Neuronal stem cell (in vitro differentiated cells): ENCODE results near the gene ASPRV1.

Experiments
- DNase-seq: peaks from one replicate; pipeline ENCODE4 v3.0.0-alpha.2; 2013; ENCODE audit warnings: low spot score
- H2AFZ ChIP-seq: one replicate; pipeline ENCODE4 v1.6.1; 2013; ENCODE audit warnings: mild to moderate bottlenecking, low read length, inconsistent platforms
- H2AK5ac ChIP-seq: 2 replicates; pipeline ENCODE4 v1.6.1; 2013; ENCODE audit warnings: low read depth, mild to moderate bottlenecking, inconsistent platforms, low read length, moderate library complexity, mixed read lengths
- H2BK120ac ChIP-seq: 2 replicates; pipeline ENCODE4 v1.6.1; 2013; ENCODE audit warnings: low read depth, mild to moderate bottlenecking, inconsistent platforms, low read length, moderate library complexity, mixed read lengths
- H2BK12ac ChIP-seq: one replicate; pipeline ENCODE4 v1.6.1; 2013; ENCODE audit warnings: low read length, inconsistent platforms
- H2BK15ac ChIP-seq: 2 replicates; pipeline ENCODE4 v1.6.1; 2013; ENCODE audit warnings: mild to moderate bottlenecking, low read length, inconsistent platforms, mixed read lengths
- H2BK5ac ChIP-seq: one replicate; pipeline ENCODE4 v1.6.1; 2013; ENCODE audit warnings: inconsistent platforms, mild to moderate bottlenecking, low read length, moderate library complexity
- H3K14ac ChIP-seq: one replicate; pipeline ENCODE4 v1.6.1; 2013; ENCODE audit warnings: low read length, inconsistent platforms
- H3K18ac ChIP-seq: 2 replicates; pipeline ENCODE4 v1.6.1; 2013; ENCODE audit warnings: low read length, inconsistent platforms
- H3K23ac ChIP-seq: 2 replicates; pipeline ENCODE4 v1.6.1; 2013; ENCODE audit warnings: low read depth, mild to moderate bottlenecking, mixed read lengths, low read length, inconsistent platforms; ENCODE audit not compliant: poor library complexity
- H3K27ac ChIP-seq: replicated peaks from 3 replicates; pipeline ENCODE4 v1.5.1; 2013; ENCODE audit warnings: low read length, inconsistent platforms
- H3K27me3 ChIP-seq, 3 experiments: 2 replicates each; pipeline ENCODE4 v1.6.1; 2013; ENCODE audit warnings: low read length in 3 of 3, mild to moderate bottlenecking in 2 of 3, inconsistent platforms in 1 of 3, low read depth in 1 of 3, mixed read lengths in 1 of 3, moderate library complexity in 1 of 3; ENCODE audit not compliant: control insufficient read depth in 3 of 3, insufficient read depth in 3 of 3
- H3K36me3 ChIP-seq, 2 donors: replicated peaks in 1 of 2; 2 replicates each; pipeline ENCODE4 v1.6.1; 2013; ENCODE audit warnings: low read length in 2 of 2; ENCODE audit not compliant: control insufficient read depth in 2 of 2, insufficient read depth in 2 of 2
- H3K4ac ChIP-seq: 2 replicates; pipeline ENCODE4 v1.6.1; 2013; ENCODE audit warnings: inconsistent platforms, mild to moderate bottlenecking, low read length, moderate library complexity
- H3K4me1 ChIP-seq, 2 donors: 1 replicate in 1 of 2; 2 replicates in 1 of 2; pipeline ENCODE4 v1.6.1; 2013; ENCODE audit warnings: low read length in 2 of 2, low read depth in 1 of 2; ENCODE audit not compliant: control insufficient read depth in 2 of 2, insufficient read depth in 1 of 2
- H3K4me2 ChIP-seq: one replicate; pipeline ENCODE4 v1.6.1; 2013; ENCODE audit warnings: mild to moderate bottlenecking, low read length, inconsistent platforms; ENCODE audit not compliant: insufficient read depth, poor library complexity, severe bottlenecking
- H3K4me3 ChIP-seq, 2 donors: 2 replicates each; pipeline ENCODE4 v1.5.1; 2013; ENCODE audit warnings: low read length in 2 of 2, mild to moderate bottlenecking in 2 of 2, inconsistent platforms in 1 of 2, moderate library complexity in 1 of 2
- H3K79me1 ChIP-seq: one replicate; pipeline ENCODE4 v1.6.1; 2013; ENCODE audit warnings: low read depth, mild to moderate bottlenecking, inconsistent platforms, low read length, moderate library complexity
- H3K9ac ChIP-seq: one replicate; pipeline ENCODE4 v1.6.1; 2013; ENCODE audit warnings: mild to moderate bottlenecking, low read depth, low read length, inconsistent platforms; ENCODE audit not compliant: poor library complexity
- H3K9me3 ChIP-seq, 2 donors: replicated peaks in 1 of 2; 2 replicates each; pipeline versions ENCODE3 to v1.6.1; 2013; ENCODE audit warnings: low read length in 2 of 2, mild to moderate bottlenecking in 2 of 2, inconsistent platforms in 1 of 2, low read depth in 1 of 2, mixed read lengths in 1 of 2, moderate library complexity in 1 of 2; ENCODE audit not compliant: control insufficient read depth in 2 of 2, insufficient read depth in 1 of 2
- H4K8ac ChIP-seq: one replicate; pipeline ENCODE4 v1.6.1; 2013; ENCODE audit warnings: low read depth, mild to moderate bottlenecking, inconsistent platforms, low read length, moderate library complexity
- H4K91ac ChIP-seq: one replicate; pipeline ENCODE4 v1.6.1; 2013; ENCODE audit warnings: low read length, low read depth, mild to moderate bottlenecking, inconsistent platforms; ENCODE audit not compliant: poor library complexity
- WGBS, 2 donors: extraction: QIAGEN DNeasy Blood & Tissue Kit; methylation state at CpG; one replicate each; pipeline ENCODE4 v1.1.7; 2013; ENCODE audit warnings: missing lambda C conversion rate in 2 of 2, mixed read lengths in 1 of 2; ENCODE audit not compliant: insufficient read length in 2 of 2, insufficient replicate concordance in 1 of 2; ENCODE audit errors: extremely low coverage in 2 of 2; 5-methylcytosine and 5-hydroxymethylcytosine counted together

Gene ASPRV1

DNA sequence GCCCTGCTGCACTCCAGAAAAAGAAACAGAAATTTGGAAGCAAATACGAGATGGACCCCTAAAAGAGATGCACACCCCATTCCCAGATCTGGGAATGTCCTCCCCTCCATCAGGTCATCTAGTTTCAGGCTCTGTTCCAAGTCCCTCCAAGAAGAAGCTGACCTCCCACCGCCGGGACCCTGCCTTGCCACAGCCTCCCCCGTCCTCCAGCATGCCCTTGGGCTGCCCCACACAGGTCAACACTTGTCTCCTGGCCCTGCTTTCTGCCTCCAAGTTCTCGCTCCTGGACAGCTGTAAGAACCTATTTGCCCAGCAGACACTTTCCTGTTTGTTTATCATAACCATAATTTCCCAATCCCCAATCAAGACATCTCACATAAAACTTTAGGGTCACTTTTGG, 2.0 kb downstream of the ASPRV1 start:
- Histone ChIP-seq H2BK12ac (no peak overlapping the region), H2BK15ac (no peak overlapping the region), H3K27me3 (no peaks in the 10 kb centered on the region), H3K14ac (peak overlapping the region; percentile 82), H2AFZ (no peak overlapping the region), H3K18ac (no peak overlapping the region), H3K9me3 (no peaks in the 10 kb centered on the region), H2AK5ac (peak overlapping the region; percentile 24), H3K9ac (no peak overlapping the region), H2BK120ac (no peak overlapping the region), H3K27ac (no peak overlapping the region), H4K8ac (no peak overlapping the region), H3K4me1 (peaks cover 4 to 6% of the 10 kb centered on the region in 2 donors), H4K91ac (no peak overlapping the region), H3K79me1 (no peaks in the 10 kb centered on the region), H3K4ac (no peak overlapping the region), H2BK5ac (peak overlapping the region; percentile 67), H3K4me3 (no peak overlapping the region), H3K36me3 (no peaks in the 10 kb centered on the region), H3K4me2 (no peak overlapping the region), H3K23ac (no peak overlapping the region)
- no CpG with 5 or more reads among the region's 5 CpGs for WGBS, 2 donors
- DNase-seq, result no peak

GRCh38 chr2:69958480-69958879, 3.0 kb downstream of the ASPRV1 start:
- H4K91ac ChIP-seq, result no peak overlapping the region
- peak overlapping the region; percentile 67 for H2BK5ac ChIP-seq
- no peak overlapping the region for H3K14ac ChIP-seq
- H3K27ac ChIP-seq, result no peak overlapping the region
- H3K79me1 ChIP-seq, result no peaks in the 10 kb centered on the region
- WGBS, 2 donors, result no CpG with 5 or more reads among the region's 6 CpGs
- H3K27me3 ChIP-seq, result no peaks in the 10 kb centered on the region
- H3K4ac ChIP-seq, result no peak overlapping the region
- H3K4me1 ChIP-seq, result peaks cover under 1 to 2% of the 10 kb centered on the region in 2 donors
- no peaks in the 10 kb centered on the region for H3K9me3 ChIP-seq
- H2AK5ac ChIP-seq, result no peak overlapping the region
- no peak overlapping the region for H3K18ac ChIP-seq
- no peaks in the 10 kb centered on the region for H3K36me3 ChIP-seq
- no peak for DNase-seq
- H2BK120ac ChIP-seq, result no peak overlapping the region
- H3K23ac ChIP-seq, result no peak overlapping the region
- no peak overlapping the region for H3K4me3 ChIP-seq
- H4K8ac ChIP-seq, result no peak overlapping the region
- H3K9ac ChIP-seq, result no peak overlapping the region
- H3K4me2 ChIP-seq, result no peak overlapping the region
- no peak overlapping the region for H2AFZ ChIP-seq
- no peak overlapping the region for H2BK15ac ChIP-seq
- no peak overlapping the region for H2BK12ac ChIP-seq

DNA sequence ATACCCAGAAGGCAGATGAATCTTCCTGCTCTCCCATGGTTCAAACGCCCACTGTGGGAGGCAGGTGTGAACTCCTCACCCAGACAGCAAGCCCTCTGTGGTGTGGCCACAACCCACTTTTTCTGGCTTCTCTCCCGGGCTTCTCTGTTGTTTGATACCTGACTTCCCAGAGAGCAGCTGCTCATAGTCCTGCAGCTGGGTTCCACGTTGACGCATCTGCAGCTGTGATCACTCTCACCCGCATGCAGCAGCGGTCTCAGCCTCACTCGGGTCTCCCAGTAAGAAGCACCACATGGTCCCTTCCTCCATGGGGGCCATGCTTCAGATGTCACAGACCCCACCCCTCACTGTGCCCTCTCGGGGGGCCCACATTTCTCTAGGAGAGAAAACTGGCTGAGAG, 3.5 kb downstream of the ASPRV1 start:
- Histone ChIP-seq H3K9me3 (no peaks in the 10 kb centered on the region), H3K23ac (no peak overlapping the region), H3K4me2 (no peak overlapping the region), H3K27ac (no peak overlapping the region), H3K18ac (peak overlapping the region; percentile 59), H4K91ac (peak overlapping the region; percentile 26), H2BK5ac (no peak overlapping the region), H3K4me3 (no peak overlapping the region), H3K14ac (no peak overlapping the region), H3K4me1 (peaks cover 0 to 2% of the 10 kb centered on the region in 2 donors), H3K79me1 (no peaks in the 10 kb centered on the region), H3K36me3 (no peaks in the 10 kb centered on the region), H2BK120ac (no peak overlapping the region), H4K8ac (no peak overlapping the region), H3K27me3 (no peaks in the 10 kb centered on the region), H3K4ac (no peak overlapping the region), H2BK15ac (no peak overlapping the region), H2AFZ (no peak overlapping the region), H2AK5ac (no peak overlapping the region), H3K9ac (no peak overlapping the region), H2BK12ac (no peak overlapping the region)
- DNase-seq, result no peak
- WGBS, 2 donors, result no CpG with 5 or more reads among the region's 8 CpGs

- Histone ChIP-seq H3K79me1 (no peaks in the 10 kb centered on the region), H2AFZ (no peak overlapping the region), H3K18ac (no peak overlapping the region), H2AK5ac (no peak overlapping the region), H2BK5ac (no peak overlapping the region), H3K14ac (no peak overlapping the region), H2BK12ac (no peak overlapping the region), H3K4me3 (no peak overlapping the region), H3K27ac (no peak overlapping the region), H3K23ac (no peak overlapping the region), H4K91ac (no peak overlapping the region), H3K9ac (no peak overlapping the region), H3K36me3 (no peaks in the 10 kb centered on the region), H3K27me3 (no peaks in the 10 kb centered on the region), H3K9me3 (no peaks in the 10 kb centered on the region), H3K4ac (no peak overlapping the region), H2BK120ac (no peak overlapping the region), H2BK15ac (no peak overlapping the region), H3K4me2 (no peak overlapping the region), H3K4me1 (peaks cover 0 to 4% of the 10 kb centered on the region in 2 donors), H4K8ac (no peak overlapping the region)
- DNase-seq, result no peak
- WGBS, 2 donors, result no CpG with 5 or more reads among the region's 6 CpGs
Observed at GRCh38 chr2:69956475-69956979, 4.9 kb downstream of the ASPRV1 start.
